ENCODE results near the gene RSPH6A. TPM values are rescaled to one million over a fixed set of nuclear protein-coding genes. Genes with fewer than 3 reads are reported as not detected.
A peak's percentile ranks its signal among the peaks of the same experiment; 100 is the strongest.

Gene RSPH6A
- total and polyA plus RNA-seq, 2 of the 13 experiments (the other 11 are each of a cell fraction or from before 2014, with no cell fraction given): 0.07 TPM; not detected in 1

DNA sequence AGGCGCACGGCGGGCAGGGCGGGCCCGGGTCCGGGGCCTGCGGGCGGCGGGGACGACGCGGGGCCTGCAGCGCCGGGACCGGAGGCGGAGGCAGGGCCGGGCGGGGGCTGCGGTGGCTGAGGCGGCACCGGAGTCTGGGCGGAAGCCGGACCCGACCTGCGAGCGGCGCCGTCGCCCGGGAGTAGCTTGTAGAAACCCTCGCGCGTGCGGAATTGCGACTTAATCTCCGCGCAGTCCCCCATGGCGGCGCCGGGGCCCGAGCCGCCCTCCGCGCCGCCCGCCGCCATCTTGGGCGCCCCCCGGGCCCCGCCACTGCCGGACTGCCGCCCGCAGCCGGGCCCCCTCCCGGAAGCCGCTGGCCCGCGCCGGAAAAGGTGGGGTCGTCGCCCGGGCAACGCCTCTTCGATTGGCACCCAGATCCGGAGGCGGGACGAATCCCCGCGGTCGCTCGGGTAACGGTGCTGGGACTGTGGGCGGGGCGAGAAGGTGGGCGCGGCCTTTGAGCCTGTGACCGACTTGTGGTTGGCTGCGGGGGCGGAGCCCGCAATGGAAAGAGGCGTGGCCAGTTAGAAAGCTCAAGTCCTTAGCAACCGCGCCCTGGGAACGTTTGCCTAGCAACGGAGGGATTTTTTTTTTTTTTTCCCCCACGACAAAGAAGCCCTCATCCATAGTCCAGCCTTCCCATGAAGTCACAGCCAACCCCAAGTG, 22.5 kb downstream of the RSPH6A start, which contains the start of gene DMWD (continued):
- TF ChIP-seq, protein P1, sequence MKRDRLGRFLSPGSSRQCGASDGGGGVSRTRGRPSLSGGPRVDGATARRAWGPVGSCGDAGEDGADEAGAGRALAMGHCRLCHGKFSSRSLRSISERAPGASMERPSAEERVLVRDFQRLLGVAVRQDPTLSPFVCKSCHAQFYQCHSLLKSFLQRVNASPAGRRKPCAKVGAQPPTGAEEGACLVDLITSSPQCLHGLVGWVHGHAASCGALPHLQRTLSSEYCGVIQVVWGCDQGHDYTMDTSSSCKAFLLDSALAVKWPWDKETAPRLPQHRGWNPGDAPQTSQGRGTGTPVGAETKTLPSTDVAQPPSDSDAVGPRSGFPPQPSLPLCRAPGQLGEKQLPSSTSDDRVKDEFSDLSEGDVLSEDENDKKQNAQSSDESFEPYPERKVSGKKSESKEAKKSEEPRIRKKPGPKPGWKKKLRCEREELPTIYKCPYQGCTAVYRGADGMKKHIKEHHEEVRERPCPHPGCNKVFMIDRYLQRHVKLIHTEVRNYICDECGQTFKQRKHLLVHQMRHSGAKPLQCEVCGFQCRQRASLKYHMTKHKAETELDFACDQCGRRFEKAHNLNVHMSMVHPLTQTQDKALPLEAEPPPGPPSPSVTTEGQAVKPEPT (CRISPR knock-in tag; IDR thresholded peaks at IDR 0.05; ENCODE audit: low read depth): no peak
- no peak for TF ChIP-seq KLF15 (CRISPR knock-in tag; IDR thresholded peaks at IDR 0.05; ENCODE audit: borderline replicate concordance)
- TF ChIP-seq, protein P2, sequence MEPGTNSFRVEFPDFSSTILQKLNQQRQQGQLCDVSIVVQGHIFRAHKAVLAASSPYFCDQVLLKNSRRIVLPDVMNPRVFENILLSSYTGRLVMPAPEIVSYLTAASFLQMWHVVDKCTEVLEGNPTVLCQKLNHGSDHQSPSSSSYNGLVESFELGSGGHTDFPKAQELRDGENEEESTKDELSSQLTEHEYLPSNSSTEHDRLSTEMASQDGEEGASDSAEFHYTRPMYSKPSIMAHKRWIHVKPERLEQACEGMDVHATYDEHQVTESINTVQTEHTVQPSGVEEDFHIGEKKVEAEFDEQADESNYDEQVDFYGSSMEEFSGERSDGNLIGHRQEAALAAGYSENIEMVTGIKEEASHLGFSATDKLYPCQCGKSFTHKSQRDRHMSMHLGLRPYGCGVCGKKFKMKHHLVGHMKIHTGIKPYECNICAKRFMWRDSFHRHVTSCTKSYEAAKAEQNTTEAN (CRISPR knock-in tag; conservative IDR thresholded peaks at IDR 0.05): no peak
- no peak for TF ChIP-seq ZNF737 (CRISPR knock-in tag; IDR thresholded peaks at IDR 0.05; ENCODE audit: borderline replicate concordance)
- TF ChIP-seq, protein P3, sequence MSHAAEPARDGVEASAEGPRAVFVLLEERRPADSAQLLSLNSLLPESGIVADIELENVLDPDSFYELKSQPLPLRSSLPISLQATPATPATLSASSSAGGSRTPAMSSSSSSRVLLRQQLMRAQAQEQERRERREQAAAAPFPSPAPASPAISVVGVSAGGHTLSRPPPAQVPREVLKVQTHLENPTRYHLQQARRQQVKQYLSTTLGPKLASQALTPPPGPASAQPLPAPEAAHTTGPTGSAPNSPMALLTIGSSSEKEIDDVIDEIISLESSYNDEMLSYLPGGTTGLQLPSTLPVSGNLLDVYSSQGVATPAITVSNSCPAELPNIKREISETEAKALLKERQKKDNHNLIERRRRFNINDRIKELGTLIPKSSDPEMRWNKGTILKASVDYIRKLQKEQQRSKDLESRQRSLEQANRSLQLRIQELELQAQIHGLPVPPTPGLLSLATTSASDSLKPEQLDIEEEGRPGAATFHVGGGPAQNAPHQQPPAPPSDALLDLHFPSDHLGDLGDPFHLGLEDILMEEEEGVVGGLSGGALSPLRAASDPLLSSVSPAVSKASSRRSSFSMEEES (CRISPR knock-in tag; IDR thresholded peaks at IDR 0.05): no peak
- no peak for TF ChIP-seq ZNF546 (CRISPR knock-in tag; conservative IDR thresholded peaks at IDR 0.05)
- TF ChIP-seq ZNF703 (CRISPR knock-in tag; IDR thresholded peaks at IDR 0.05; ENCODE audit: borderline replicate concordance): no peak
- TF ChIP-seq CENPT (CRISPR knock-in tag; IDR thresholded peaks at IDR 0.05; ENCODE audit: low read depth): no peak
- 0 out of 2 replicates have a peak, but pooled peaks have one; percentile 16 for TF ChIP-seq IRF2 (CRISPR knock-in tag; IDR thresholded peaks at IDR 0.05)
- no peak for TF ChIP-seq REXO4 (CRISPR knock-in tag; IDR thresholded peaks at IDR 0.05; ENCODE audit: borderline replicate concordance)
- TF ChIP-seq RELA (CRISPR knock-in tag; IDR thresholded peaks at IDR 0.05): no peak
- no peak for TF ChIP-seq ZNF589 (CRISPR knock-in tag; conservative IDR thresholded peaks at IDR 0.05)
- no peak for TF ChIP-seq KLF9 (CRISPR knock-in tag; IDR thresholded peaks at IDR 0.05; ENCODE audit: low read depth)
- peak; percentile 94 for TF ChIP-seq GABPA (IDR thresholded peaks at IDR 0.05; ENCODE audit: low read depth, low read length)
- TF ChIP-seq GABPA (CRISPR knock-in tag; IDR thresholded peaks at IDR 0.05; ENCODE audit: low read depth): peak; percentile 89
- TF ChIP-seq ATF4 (CRISPR knock-in tag; IDR thresholded peaks at IDR 0.05): no peak
- no peak for TF ChIP-seq SSRP1 (CRISPR knock-in tag; IDR thresholded peaks at IDR 0.05)
- no peak for TF ChIP-seq CBX5 (CRISPR knock-in tag; IDR thresholded peaks at IDR 0.05; ENCODE audit: borderline replicate concordance)
- TF ChIP-seq PAXIP1 (CRISPR knock-in tag; conservative IDR thresholded peaks at IDR 0.05): 0 out of 2 replicates have a peak, but pooled peaks have one; percentile 17
- no peak for TF ChIP-seq PAX8 (CRISPR knock-in tag; IDR thresholded peaks at IDR 0.05; ENCODE audit: borderline replicate concordance)

Data from HepG2 (cell line).